SKM-1 (cell line): ENCODE measurements around the gene FAM53B.

Experiments
- DNase-seq: peaks from one replicate; lab custom pipeline; 2025; ENCODE audit not compliant: unreplicated experiment; lab: John Stamatoyannopoulos, UW

The FAM53B gene

DNA sequence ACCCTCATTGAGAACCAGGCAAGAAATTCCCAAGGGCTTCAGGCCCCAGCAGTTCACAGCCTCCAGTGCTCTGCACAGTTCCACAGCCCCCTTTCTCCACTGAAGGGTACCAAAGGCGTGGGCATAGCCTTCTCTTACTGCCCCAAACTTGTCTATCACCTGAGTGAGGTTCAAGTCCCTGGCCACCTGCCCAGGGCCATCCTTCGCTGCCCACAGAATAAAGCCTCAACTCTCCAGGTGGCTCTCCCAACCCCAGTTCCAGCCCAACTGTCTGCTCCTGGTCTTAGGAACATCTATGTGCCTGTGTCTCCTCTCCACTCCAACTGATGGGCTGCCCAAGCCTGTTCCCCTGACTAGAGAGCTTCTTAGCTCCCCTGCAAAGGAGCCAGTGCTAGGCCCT lies 79.1 kb downstream of the FAM53B start:
- DNase-seq, result no peak

DNA sequence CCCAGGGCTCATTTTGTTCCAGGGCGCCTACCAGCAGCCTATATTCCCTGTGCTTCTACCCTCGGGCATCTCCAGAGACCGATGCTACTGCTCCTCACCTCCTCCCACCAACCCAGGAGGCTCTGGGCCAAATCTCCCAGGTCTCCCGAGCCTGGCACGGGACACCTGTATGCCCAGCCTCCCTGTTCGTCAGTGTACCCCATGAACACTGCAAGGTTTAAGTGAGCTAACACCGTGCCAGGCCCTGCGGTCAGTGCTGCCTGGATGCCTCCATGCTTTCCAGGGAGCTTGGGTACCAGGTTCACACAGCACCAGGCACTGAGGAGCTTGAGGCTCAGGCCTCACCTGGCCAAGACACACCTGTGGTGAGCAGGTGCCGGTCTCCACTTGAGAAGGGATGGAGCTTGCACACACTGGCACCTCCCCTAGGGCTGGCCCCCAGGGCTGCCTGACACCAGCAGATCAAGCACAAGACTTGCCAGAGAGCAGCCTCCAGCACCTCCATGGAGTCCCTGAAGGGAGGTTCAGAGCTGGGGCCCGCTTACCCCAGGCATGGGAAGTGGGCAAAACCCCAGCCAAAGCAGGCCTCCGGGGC lies 80.3 kb downstream of the FAM53B start:
- DNase-seq, result no peak

DNA sequence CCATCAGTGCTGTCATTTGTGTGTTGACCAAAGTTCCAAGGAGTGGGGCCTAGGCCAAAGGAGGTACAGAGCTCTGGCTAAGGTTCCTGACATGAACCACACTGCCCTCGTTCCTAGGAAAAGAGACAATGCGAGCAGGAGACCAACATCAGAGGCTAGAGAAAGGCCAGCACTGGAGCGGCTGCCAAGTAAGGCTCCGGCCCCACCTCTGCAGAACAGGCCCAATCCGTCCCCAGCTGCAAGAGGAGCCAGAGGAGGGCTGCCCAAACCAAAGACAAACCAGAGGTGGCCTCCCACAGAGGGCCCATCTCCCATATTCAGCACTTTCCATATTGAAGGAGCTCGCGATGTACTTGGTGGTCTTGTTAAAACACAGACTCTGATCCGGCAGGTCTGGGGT lies 81.0 kb downstream of the FAM53B start:
- DNase-seq, result no peak

DNA sequence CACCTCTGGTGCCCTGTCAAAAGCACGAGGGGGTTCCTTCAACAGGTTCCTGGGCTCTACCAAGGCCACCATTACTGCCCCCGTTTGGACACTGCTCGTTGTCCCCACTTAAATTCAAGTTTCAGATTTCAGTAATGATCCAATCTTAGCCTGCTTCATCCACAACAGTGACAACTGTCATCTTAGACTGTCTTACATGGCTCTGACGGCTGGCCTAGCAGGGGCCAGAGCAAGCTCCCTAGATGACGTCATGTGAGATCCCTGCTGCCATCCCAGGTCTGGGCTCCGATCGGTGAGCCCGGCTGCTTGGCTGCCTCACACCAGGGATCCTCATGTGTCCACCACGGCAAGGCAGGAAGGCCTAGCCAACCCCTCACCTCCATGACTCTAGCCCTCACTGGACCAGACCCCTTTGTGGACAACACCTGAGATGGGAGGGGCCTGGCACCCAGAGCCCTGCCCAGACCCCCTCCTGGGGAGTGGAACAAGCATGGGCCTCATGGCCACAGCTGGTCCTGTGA lies 82.5 kb downstream of the FAM53B start:
- DNase-seq, result no peak

DNA sequence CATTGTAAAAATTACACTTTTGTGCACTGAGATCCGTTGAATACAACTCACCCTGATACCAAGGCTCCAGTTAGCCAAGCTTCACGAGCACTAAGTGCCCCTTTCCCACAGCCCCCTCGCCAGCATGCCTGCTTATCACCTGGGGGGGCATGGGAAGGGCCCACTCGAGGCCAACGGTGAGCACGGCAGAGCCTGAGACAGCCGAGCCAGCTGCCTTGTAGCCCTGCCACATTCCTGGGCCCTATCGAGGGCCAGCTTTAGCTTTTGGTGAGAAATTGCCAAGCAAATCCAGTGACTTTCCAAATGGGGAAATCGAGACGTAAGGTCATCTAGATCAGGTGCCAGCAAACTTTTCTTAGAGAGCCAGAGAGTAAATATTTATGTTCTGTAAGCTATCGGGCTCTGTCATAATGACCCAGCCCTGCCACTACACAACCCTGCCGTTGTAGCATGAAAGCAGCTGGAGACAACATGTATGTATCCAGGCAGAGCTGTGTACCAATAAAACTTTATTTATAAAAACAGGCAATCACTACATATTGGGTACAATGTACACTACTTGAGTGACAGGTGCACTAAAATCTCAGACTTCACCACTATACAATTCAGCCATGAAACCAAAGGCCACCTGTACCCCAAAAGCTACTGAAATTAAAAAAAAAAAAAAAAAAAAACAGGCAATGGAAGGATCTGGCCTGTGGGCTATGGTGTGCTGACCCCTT lies 83.6 kb downstream of the FAM53B start:
- no peak for DNase-seq

DNA sequence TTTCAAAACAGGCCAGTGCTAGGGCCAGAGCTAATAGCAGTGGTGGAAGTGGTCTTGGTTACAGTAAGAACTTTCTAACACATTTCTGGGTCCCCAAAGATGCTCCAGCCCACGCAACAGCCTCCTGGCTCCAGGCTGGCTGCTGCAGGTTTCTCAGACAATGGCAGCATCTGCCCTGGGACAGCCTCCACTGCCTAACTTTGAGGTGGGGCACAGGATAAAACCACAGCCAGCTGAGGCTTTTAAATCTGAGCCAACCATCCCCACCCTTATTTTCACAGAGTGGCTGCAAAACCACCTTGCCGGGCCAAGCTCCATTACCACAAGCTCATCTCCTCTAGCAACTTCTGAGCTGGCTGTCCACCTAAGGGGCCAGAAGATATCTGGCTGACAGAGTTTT lies 84.8 kb downstream of the FAM53B start:
- no peak for DNase-seq

DNA sequence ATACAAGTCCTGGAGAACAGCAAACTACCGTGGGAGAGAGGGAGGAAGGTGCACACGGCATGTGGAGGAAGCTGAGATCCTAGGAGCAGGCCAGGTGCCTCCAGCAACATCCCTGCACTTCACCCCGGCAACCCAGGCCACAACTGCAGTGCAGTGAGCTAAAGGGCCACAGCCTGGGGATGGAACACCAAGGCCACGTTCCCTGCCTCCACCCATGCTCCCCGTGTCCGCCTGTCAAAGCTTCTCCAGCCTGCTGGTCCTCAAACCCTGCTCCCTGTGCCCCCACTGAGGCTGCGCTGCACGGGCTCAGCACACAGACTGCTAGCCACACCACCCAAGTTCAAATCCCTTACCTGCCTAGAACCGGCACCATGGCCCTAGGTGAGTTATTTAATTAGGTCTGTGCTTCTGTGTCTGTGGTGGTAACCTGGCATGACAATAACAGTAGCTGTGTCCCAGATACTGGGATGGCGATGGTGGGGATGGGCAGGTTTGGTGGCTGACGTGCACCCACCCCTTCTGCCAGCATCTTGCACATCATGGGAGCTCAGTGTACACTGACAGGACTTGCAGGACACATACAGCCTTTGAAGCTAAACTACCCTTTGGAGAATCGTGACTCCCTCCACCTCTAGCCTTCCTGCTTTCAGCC lies 85.5 kb downstream of the FAM53B start:
- DNase-seq, result no peak

DNA sequence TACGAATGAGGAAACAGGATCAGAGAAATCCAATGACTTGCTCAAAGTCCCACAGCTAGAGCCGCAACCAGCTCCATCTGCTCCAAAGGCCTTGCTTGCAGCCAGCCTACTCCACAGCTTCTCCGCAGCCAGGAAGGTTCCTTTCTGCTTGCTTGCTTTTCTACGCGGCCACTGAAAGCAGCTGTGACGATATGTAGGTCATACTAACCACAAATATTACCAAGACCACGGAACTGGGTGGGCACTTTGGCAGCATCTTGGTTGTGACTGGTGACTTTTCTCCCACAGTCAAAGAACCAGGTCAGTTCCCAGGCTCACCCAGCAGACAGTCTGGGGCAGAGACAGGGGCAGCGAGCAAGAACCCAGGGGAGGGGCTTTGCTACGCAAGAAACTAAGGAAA lies 86.4 kb downstream of the FAM53B start:
- no peak for DNase-seq

DNA sequence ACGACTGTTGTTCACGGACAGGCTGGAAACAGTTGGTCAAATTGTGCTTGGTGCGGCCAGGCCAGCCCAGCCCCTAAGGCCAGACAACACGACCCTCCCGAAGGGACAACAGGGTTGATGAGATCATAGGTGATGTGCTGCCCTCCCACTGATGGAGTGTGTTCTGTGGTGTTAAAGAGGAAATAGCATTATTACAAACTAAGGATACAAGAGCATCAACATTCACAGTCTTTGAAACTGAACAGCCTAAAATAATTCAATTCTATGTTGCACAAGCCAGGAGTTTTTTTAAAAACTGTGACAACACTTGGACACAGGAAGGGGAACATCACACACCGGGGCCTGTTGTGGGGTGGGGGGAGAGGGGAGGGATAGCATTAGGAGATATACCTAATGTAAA lies 87.6 kb downstream of the FAM53B start:
- no peak for DNase-seq

DNA sequence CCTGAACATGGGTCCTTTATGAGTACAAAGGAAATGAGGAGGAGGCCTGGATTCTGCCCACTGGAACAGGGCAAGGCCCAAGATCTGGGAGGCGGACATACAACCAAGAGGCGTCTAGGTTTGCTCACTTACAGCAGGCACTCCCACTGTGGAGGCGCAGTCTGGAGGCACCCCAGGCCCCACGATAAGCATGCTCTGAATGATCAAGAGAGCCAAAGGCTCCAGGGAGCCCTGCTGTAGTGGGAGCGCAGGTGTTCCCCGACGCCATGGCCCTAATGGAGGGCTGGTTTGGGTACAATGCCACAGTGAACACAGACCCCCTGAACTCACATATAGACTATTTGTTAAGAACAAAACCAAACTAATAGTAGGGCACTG lies 88.1 kb downstream of the FAM53B start:
- DNase-seq, result no peak

DNA sequence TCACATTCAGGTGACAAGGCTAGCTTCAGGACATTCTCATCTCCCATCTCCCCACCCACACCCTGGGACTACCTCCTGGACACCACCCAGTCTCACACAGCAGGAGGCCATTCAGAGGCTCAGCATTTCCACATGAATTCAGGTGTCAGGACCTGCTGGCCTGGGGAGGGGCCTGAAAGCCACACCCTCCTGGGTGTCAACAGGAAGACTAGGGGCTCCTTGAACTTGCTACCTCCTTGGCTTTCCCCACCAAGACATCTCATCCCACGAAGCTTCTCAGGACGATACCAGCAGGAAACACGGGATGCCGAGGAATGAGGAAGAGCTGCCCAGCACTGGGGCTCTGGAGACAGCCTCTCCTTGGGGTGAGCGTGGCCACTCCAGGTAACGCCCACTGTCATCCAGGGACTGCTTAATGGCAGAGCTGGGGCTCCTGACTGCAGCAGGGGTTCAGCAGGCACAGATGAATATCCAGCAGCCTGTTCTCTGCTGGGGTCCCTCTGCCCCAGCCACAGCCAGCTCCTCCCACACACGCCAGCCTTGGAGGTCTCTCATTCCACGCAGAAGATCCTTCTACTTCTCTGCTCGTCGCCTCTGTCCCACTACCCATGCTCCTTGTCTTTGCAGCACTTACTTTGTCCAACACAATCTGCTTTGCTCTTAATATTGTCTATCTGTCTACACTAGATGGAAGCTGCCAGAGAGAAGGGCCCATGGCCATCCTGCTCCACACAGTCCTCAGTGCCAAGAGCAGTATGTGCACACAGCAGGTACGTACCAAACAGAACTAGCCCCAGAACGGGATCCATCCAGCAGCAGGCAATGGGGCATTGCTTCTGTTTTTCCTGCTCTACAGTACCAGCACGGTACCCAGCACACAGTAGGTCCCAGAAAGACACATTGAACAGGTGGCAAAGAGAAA lies 88.7 kb downstream of the FAM53B start:
- no peak for DNase-seq

DNA sequence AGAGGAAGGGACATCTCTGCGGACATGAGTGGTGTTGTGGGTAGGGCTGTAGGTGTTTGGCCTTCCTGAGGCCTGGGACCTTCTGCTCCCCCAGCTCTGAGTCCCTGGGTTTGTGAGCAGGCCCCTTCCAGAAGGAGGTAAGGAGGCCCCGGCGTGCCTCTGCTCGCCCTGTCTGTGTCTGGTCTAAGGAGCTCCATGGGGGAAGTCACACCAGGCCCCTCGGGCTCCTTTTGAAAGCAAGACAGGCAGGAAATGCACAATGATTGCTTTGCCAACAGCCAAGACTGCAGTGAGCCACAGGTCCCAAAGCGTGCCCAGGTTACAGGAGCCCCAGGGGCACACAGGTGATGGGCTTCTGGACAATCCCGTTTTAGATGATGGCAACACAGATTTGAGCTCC lies 89.5 kb downstream of the FAM53B start:
- DNase-seq, result no peak

DNA sequence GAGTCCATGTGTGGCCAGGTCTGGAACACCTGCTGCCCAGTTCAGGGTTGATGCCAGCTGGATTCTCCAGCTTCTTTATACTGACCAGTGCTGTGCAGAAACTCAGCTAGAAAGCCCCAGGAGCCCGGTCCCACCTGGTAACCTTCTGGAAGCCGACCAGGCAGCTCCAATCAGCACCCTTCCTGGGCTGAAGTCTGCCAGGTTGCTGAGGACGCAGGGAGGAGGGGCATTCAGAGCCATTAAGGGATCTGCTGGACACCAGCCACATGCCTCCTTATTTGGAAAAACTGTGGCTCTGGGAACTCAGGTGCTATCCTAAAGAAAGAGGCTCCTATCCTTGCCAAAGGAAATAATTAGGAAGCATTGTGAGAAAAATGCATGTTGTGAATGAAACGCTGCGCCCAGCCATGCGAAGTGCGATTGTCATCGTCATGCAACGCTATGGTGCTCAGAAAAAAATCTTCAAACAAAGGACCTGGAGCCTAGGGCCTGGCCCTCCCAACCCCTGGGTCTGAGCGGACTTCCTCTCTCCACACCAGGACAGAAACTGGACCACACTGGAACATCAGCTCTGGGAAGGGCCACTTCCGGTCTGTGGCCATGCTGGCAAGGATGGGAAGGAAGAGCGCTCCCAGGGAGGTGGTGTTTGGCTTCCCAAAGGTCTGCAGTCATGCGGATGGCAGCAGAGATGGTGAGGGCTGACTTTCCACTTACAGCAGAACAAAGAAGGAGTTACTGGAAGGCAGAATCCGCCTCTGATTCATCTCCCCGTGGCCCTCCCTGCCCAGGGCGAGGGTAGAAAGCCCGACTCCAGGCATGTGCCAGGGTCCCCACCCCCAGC lies 90.1 kb downstream of the FAM53B start:
- DNase-seq, result no peak

DNA sequence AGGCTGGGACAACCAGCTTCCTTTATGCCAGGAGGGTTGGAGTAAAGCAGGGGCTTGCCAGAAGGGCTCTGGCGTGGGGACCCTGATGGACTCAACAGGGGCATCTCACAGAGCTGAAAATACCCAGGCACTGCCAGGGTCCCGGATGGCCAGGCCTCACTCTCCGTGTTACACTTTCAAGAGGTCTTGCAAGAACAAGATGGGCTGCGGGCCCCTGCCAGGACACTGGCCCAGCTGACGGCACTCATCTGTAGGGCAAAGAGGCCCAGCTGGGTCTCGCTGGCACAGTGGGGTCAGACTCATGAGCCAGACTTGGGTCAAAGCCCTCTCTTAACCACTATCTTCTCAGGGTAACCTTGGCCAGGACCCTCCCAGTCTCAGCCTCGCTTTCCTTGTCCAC lies 90.9 kb downstream of the FAM53B start:
- no peak for DNase-seq

DNA sequence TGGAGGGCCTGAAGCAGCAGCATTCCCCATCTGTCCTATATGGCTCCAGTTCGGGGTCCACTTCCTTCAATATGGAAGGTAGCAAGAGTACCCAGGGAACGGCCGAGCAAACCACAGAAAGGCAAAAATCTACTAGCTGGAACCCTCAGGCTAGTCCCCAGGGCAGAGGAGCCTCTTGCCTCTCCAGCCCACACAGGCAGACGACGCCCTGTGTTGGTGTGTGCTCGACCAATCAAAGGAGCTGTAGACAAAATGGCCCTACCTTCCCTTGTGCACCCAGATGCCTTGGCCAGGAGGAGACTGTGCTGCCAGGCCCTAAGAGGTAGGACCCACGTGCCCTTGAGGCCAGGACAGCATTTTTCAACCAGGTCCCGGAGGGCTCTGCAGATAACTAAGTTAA lies 91.5 kb downstream of the FAM53B start:
- no peak for DNase-seq

DNA sequence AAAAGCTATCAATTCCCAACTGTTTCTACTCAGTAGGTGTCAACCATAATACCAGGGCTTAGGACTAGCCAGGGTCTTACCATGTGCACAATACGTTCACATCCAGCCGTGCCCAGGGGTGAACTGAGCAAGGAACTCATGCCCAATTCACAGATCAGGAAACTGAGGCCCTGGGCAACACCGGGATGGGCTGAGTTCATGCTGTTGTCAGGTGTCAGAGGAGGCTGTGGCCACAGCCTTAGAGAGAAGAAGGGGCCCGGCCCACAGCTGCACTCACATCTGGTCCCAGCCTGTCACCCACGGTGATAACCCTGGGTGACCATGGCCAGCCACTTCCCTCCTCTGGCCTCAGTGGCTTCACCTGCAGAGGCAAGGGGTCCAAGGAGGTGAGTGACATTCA lies 92.0 kb downstream of the FAM53B start:
- DNase-seq, result no peak

DNA sequence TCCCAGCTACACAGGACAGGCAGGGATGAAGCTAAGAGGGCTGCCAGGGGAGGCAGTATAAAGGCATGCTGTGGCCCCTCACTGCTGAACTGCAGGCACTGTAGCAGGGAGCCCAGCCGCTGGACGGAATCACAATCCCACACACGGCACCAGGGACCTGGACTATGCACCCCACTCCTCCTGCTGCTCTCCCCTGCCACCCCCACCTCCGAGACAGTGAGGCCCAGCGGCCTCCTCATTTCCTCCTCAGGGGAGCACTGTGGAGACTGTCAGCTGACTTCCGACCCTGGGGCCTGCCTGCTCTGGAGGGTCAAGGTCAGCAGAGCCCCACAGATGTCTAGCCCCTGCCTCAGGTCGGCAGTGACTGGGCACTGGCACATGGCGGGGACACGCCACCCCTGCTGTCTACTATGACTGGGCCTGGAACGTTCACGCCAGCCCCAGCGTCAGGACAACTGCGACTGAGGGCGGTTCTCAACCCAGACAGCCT lies 92.7 kb downstream of the FAM53B start:
- no peak for DNase-seq

DNA sequence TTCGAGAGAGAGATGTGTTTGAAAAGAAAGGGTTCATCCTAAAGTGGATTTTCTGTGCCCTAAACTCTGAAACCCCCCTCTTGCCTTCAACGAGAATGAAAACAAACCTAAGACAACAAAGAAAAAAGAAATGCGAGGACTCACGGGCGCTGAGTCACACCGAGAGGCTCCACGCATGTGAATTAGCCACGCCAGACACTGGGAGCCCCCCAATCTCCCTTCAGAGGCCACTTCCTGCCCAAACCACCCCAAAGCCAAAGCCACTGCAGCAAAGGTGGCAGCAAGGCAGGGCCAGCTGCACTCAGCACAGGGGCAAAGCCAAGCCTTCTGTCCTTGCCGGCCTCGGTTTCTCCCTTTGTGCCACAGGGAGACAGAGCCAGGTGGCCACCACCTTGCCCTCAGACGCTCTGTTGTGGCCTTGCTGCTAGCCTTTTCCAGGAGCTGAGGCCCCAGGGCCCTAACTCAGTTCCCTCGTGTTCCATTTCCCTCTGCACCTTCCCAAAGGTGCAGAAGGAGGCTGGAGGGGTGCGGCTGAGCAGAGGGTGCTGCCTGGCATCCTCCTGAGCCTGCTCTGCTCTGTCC lies 93.3 kb downstream of the FAM53B start:
- DNase-seq, result no peak

DNA sequence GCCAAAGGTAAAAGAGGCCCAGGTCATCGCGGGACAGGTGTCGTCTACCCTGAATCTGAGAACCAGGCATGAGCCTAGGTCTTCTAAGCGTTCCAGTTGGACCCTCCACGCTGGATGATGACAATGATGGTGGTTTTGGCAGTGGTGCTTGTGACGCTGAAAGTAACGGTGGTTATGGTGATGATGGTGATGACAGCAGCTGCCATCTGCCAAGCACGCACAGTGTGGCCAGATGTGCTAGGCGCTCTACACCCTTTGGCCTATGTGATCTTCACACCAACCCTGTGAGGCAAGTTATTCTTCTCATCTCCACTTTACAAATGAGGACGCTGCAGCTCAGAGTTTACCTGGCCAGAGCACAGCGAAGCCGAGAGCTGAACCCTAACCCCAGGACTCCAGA lies 93.9 kb downstream of the FAM53B start:
- no peak for DNase-seq

DNA sequence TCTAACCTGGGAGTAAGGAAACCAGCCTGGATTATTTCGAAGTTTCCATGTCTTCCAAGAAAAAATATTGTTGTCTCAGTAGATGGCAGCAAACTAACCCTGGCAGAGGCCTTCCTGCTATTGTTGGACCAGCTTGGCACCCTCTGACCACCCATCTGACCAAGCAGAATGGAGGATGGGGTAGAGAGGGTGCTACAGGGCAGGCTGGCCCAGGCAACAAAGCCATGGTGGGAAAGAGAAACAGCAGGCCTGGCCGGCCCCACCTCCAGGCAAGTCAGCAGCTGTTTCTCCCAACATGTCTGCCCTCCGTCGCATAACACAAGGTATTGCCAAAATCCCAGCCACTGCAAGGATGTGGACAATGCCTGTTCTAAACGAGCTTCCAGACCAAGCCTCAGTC lies 95.0 kb downstream of the FAM53B start:
- DNase-seq, result no peak
